GM10266 (cell line): ENCODE measurements around the gene CCDC97.

Experiments
- DNase-seq: peaks from one replicate; pipeline ENCODE4 v3.0.0; 2012; ENCODE audit errors: extremely low spot score
- CTCF ChIP-seq: IDR thresholded peaks from 2 replicates; pipeline ENCODE4 v1.5.1; 2012; ENCODE audit warnings: mild to moderate bottlenecking, low read depth; ENCODE audit not compliant: control insufficient read depth, insufficient read depth; ENCODE audit errors: missing control alignments

CCDC97 gene

GRCh38 chr19:41305927-41306793, 3.8 kb upstream of the CCDC97 start:
- TF ChIP-seq CTCF = no peak

GRCh38 chr19:41307090-41307875, 2.7 kb upstream of the CCDC97 start:
- no peak for DNase-seq
- TF ChIP-seq CTCF = no peak

More at GRCh38 chr19:41305927-41306793, 3.8 kb upstream of the CCDC97 start:
- no peak for DNase-seq

GRCh38 chr19:41307954-41308449, 2.0 kb upstream of the CCDC97 start:
- no peak for TF ChIP-seq CTCF

GRCh38 chr19:41308450-41309179, 1.4 kb upstream of the CCDC97 start:
- DNase-seq = peak; percentile 84
- peak; percentile 99 for TF ChIP-seq CTCF

More at GRCh38 chr19:41307954-41308449, 2.0 kb upstream of the CCDC97 start:
- DNase-seq = peak; percentile 26

GRCh38 chr19:41309180-41310032, 566 bp upstream of the CCDC97 start:
- TF ChIP-seq CTCF = no peak
- no peak for DNase-seq

- TF ChIP-seq CTCF = no peak
These were observed 1.1 kb downstream of the CCDC97 start for GRCh38 chr19:41311072-41311471.

More at GRCh38 chr19:41311072-41311471, 1.1 kb downstream of the CCDC97 start:
- no peak for DNase-seq
